Measurements from ENCODE around the gene KRTAP10-5.

DNA sequence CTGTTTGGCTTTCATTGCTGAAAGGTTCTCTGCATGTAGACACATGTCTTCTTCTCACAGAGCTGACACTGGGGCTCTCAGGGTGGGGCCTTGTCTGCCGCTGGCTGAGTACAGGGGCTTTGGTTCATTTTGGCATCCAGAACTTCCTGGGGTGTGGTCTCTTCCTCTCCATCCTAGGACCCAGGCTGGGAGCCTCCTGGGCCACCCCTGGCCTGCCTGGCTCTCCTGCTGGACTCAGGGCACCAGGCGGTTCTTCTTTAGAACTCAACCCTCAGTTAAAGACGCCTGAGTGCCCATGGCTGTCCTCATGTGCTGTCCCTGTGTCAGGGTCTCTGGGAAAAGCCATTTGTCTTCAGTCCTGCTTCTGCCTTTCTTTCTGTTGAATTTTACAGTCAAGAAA lies 5.5 kb upstream of the KRTAP10-5 start:
- TF ChIP-seq, protein P1, sequence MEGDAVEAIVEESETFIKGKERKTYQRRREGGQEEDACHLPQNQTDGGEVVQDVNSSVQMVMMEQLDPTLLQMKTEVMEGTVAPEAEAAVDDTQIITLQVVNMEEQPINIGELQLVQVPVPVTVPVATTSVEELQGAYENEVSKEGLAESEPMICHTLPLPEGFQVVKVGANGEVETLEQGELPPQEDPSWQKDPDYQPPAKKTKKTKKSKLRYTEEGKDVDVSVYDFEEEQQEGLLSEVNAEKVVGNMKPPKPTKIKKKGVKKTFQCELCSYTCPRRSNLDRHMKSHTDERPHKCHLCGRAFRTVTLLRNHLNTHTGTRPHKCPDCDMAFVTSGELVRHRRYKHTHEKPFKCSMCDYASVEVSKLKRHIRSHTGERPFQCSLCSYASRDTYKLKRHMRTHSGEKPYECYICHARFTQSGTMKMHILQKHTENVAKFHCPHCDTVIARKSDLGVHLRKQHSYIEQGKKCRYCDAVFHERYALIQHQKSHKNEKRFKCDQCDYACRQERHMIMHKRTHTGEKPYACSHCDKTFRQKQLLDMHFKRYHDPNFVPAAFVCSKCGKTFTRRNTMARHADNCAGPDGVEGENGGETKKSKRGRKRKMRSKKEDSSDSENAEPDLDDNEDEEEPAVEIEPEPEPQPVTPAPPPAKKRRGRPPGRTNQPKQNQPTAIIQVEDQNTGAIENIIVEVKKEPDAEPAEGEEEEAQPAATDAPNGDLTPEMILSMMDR (IDR thresholded peaks at IDR 0.05; ENCODE audit: low read depth, low read length): no peak
- no peak for TF ChIP-seq EZH2phosphoT487 (IDR thresholded peaks at IDR 0.05; ENCODE audit: low read depth)
